ENCODE results near the gene GSK3B.
"Not testable (repeated sequence)": the region's sequence is repeated elsewhere in the genome, so short reads cannot be mapped to it uniquely, and the experiment has no call there.

GSK3B gene

GRCh38 chr3:120021523-120021922 lies 72.7 kb downstream of the GSK3B start:
- Histone ChIP-seq H3K4me3 (ENCODE audit: low read depth, low read length) (no peak overlapping the region), H3K27me3 (ENCODE audit: insufficient read depth, low read depth, severe bottlenecking) (no peaks in the 10 kb centered on the region), H3K36me3 (no peaks in the 10 kb centered on the region), H3K9me3 (ENCODE audit: severe bottlenecking) (no peaks in the 10 kb centered on the region), H3K27ac (no peak overlapping the region)
- no peak for TF ChIP-seq CTCF (IDR thresholded peaks at IDR 0.05; ENCODE audit: low read depth, low read length)
- no peak for DNase-seq

GRCh38 chr3:120018299-120018698 lies 75.9 kb downstream of the GSK3B start:
- Histone ChIP-seq H3K9me3 (ENCODE audit: severe bottlenecking) (no peaks in the 10 kb centered on the region), H3K27ac (no peak overlapping the region), H3K4me3 (ENCODE audit: low read depth, low read length) (no peak overlapping the region), H3K27me3 (ENCODE audit: insufficient read depth, low read depth, severe bottlenecking) (no peaks in the 10 kb centered on the region), H3K36me3 (no peaks in the 10 kb centered on the region)
- TF ChIP-seq CTCF (IDR thresholded peaks at IDR 0.05; ENCODE audit: low read depth, low read length), result no peak
- DNase-seq, result no peak

- TF ChIP-seq CTCF (IDR thresholded peaks at IDR 0.05; ENCODE audit: low read depth, low read length), result no peak
- DNase-seq, result no peak
Observed at GRCh38 chr3:120017692-120018091, 76.6 kb downstream of the GSK3B start.

GRCh38 chr3:120013481-120013880 lies 80.8 kb downstream of the GSK3B start:
- Histone ChIP-seq H3K36me3 (no peaks in the 10 kb centered on the region), H3K9me3 (ENCODE audit: severe bottlenecking) (no peaks in the 10 kb centered on the region), H3K27me3 (ENCODE audit: insufficient read depth, low read depth, severe bottlenecking) (no peaks in the 10 kb centered on the region), H3K4me3 (ENCODE audit: low read depth, low read length) (no peak overlapping the region), H3K27ac (no peak overlapping the region)
- no peak for DNase-seq
- TF ChIP-seq CTCF (IDR thresholded peaks at IDR 0.05; ENCODE audit: low read depth, low read length), result no peak

More at GRCh38 chr3:120017692-120018091, 76.6 kb downstream of the GSK3B start:
- Histone ChIP-seq H3K9me3 (ENCODE audit: severe bottlenecking) (no peaks in the 10 kb centered on the region), H3K4me3 (ENCODE audit: low read depth, low read length) (no peak overlapping the region), H3K27ac (no peak overlapping the region), H3K27me3 (ENCODE audit: insufficient read depth, low read depth, severe bottlenecking) (no peaks in the 10 kb centered on the region), H3K36me3 (no peaks in the 10 kb centered on the region)

- not testable (repeated sequence) for H3K4me3 ChIP-seq (ENCODE audit: low read depth, low read length); H3K27ac ChIP-seq; H3K36me3 ChIP-seq; DNase-seq; H3K9me3 ChIP-seq (ENCODE audit: severe bottlenecking); H3K27me3 ChIP-seq (ENCODE audit: insufficient read depth, low read depth, severe bottlenecking)
Observed at GRCh38 chr3:120005741-120006140, 88.5 kb downstream of the GSK3B start.

- not testable (repeated sequence) for H3K9me3 ChIP-seq (ENCODE audit: severe bottlenecking); H3K4me3 ChIP-seq (ENCODE audit: low read depth, low read length); H3K27ac ChIP-seq; H3K27me3 ChIP-seq (ENCODE audit: insufficient read depth, low read depth, severe bottlenecking); DNase-seq
- H3K36me3 ChIP-seq, result peaks cover 11% of the 10 kb centered on the region
Observed at GRCh38 chr3:120004008-120004498, 90.2 kb downstream of the GSK3B start.

GRCh38 chr3:119998166-119998565 lies 96.1 kb downstream of the GSK3B start:
- TF ChIP-seq CTCF (IDR thresholded peaks at IDR 0.05; ENCODE audit: low read depth, low read length), result no peak
- H3K4me3 ChIP-seq (ENCODE audit: low read depth, low read length), result no peak overlapping the region
- H3K36me3 ChIP-seq, result peaks cover 15% of the 10 kb centered on the region
- no peak for DNase-seq
- no peak overlapping the region for H3K27ac ChIP-seq
- H3K27me3 ChIP-seq (ENCODE audit: insufficient read depth, low read depth, severe bottlenecking), result no peaks in the 10 kb centered on the region
- no peaks in the 10 kb centered on the region for H3K9me3 ChIP-seq (ENCODE audit: severe bottlenecking)

All from WERI-Rb-1 (cell line).